ENCODE data around the gene HINT2.

The HINT2 gene

GRCh38 chr9:35840881-35841644 lies 26.2 kb upstream of the HINT2 start:
- no peak for FAIRE-seq
- DNase-seq (ENCODE audit: low spot score) = no peak

- FAIRE-seq (no peak), DNase-seq (ENCODE audit: low spot score) (no peak)
These were observed 25.1 kb upstream of the HINT2 start for GRCh38 chr9:35839926-35840325.

GRCh38 chr9:35836595-35836994 lies 21.8 kb upstream of the HINT2 start:
- DNase-seq (ENCODE audit: low spot score) = no peak
- no peak for FAIRE-seq

GRCh38 chr9:35835766-35836165 lies 20.9 kb upstream of the HINT2 start:
- FAIRE-seq = no peak
- no peak for DNase-seq (ENCODE audit: low spot score)

GRCh38 chr9:35835216-35835632 lies 20.4 kb upstream of the HINT2 start:
- no peak for FAIRE-seq
- no peak for DNase-seq (ENCODE audit: low spot score)

- no peak for FAIRE-seq
These were observed 19.7 kb upstream of the HINT2 start for GRCh38 chr9:35834260-35835215.

GRCh38 chr9:35832814-35833213 lies 18.0 kb upstream of the HINT2 start:
- FAIRE-seq = no peak
- DNase-seq (ENCODE audit: low spot score) = no peak

More at GRCh38 chr9:35834260-35835215, 19.7 kb upstream of the HINT2 start:
- no peak for DNase-seq (ENCODE audit: low spot score)

DNA sequence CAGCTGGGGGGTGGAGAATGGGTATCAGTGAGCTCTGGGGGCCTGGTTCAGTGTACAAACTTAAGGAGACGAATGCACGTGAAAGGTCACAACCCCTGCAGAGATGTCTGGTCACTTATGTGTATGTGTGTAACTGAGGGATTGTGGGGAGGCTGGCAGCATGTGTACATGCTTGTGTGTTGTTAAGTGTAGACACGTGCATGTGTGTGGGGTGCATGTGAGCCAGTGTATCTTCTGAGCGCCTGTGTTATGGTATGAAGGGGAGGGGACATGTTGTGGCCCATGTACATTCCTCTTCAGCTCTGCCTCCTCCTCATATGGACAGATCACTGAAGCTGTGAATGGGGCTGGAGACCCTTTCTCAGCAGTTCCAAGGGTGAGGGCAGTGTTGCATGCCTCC lies 16.2 kb upstream of the HINT2 start:
- no peak for DNase-seq (ENCODE audit: low spot score)
- FAIRE-seq = no peak

DNA sequence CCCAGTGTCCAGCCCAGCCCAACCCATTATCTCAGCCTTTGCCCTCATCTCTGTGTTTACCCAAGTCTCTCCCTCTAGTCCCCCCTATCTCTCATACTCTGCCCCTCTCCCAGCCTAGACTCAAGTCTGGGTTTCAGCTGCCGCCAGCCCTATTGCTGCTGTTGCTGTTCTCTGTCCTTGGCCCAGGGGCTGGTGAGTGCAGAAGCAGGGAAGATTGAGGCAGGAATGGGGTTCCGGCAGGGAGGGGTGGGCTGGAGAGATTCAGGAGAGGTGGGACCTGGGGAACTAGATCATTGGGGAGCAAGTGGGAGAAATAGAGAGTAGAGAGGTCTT lies 14.9 kb upstream of the HINT2 start:
- no peak for FAIRE-seq
- no peak for DNase-seq (ENCODE audit: low spot score)

- DNase-seq (ENCODE audit: low spot score) = peak; percentile 42
- FAIRE-seq = no peak
These were observed 14.4 kb upstream of the HINT2 start, which contains the start of gene TMEM8B for GRCh38 chr9:35829084-35829763. Gene TMEM8B, plus strand, starts transcription at chr9:35829228. Its CDS starts 220 bp downstream, at chr9:35829448.

GRCh38 chr9:35828716-35829083 lies 13.9 kb upstream of the HINT2 start, which contains the start of gene FAM221B:
Gene FAM221B, minus strand, starts transcription at chr9:35828732. Its CDS starts 2,571 bp downstream, at chr9:35826161.
- no peak for DNase-seq (ENCODE audit: low spot score)
- FAIRE-seq = no peak

DNA sequence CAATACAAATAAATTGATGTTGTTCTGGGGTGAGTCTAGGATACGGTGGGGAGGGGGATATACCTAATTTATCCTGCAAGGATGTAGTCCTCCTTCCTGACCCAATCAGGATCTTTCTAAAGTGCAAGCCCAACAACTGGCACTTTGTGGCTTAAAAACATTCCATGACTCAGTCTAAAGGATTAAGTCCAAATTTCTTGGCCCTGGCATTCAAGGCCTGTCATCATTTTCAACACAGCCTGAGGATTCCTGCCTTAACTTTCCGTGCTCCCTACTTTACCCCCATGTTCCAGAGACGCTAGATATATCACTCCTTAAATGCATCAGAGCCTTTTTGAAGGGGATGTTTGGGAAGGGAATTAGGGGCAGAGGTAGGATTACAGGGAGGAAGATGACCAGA lies 12.6 kb upstream of the HINT2 start:
- no peak for DNase-seq (ENCODE audit: low spot score)
- FAIRE-seq = no peak

GRCh38 chr9:35826071-35826701 lies 11.3 kb upstream of the HINT2 start:
- DNase-seq (ENCODE audit: low spot score) = no peak
- FAIRE-seq = no peak

DNA sequence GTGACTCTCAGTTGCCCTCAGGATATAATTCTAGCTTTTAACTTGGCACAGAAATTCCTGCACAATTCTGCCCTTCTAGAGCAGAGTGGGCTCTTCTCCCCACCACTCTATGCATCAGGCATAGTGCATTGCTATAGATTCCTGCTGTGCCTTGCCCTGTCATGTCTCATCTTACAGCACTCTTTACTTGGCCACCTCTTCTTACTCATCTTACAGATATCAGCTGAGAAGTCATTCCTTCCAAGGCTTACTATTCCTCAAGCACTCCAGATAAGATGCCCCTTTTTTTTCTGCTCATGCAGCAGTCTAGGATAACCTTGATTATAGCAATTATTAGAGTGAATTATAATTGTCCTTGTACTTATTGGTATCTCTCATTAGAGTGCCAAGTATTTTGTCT lies 8.1 kb upstream of the HINT2 start:
- FAIRE-seq (no peak), DNase-seq (ENCODE audit: low spot score) (no peak)

DNA sequence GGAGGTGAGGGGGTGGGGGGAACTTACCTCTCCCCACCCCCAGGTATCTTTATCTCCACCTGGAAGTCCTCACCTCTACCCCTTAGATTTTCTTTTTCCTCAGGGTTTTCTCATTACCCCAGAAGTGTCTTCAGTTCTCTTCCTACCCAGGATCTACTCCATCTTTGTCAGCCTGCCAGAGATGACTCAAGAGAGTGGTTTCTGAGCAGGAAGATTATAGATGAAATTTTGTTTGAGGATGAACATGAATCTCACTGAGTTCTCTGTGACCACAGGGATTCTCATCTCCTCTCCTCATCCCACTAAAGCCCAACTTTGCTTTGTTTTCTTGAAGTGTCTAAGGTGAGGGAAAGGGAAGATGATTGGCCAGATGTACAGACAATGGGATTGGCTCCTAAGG lies 5.2 kb upstream of the HINT2 start:
- FAIRE-seq (no peak), DNase-seq (ENCODE audit: low spot score) (no peak)

DNA sequence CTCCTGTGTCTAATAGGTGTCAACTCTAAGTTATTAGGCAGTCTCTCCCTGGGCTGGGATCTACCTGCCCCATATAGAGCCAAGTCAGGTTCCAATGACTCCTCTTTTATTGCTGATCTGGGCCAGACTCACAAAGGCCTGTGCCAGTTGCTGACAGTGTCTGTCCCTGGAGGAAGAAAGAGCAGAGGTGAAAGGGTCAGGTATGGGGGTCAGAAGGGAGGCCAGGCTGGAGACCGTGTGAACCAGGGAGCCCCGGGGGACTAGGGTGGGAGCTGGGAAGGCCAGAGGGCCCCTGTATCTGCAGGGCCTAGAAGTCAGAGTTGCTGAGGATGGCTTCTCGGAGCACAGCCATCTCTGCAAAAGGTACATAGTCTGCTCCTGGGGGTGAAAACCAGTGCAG lies 3.5 kb upstream of the HINT2 start:
- no peak for DNase-seq (ENCODE audit: low spot score)
- FAIRE-seq = no peak

DNA sequence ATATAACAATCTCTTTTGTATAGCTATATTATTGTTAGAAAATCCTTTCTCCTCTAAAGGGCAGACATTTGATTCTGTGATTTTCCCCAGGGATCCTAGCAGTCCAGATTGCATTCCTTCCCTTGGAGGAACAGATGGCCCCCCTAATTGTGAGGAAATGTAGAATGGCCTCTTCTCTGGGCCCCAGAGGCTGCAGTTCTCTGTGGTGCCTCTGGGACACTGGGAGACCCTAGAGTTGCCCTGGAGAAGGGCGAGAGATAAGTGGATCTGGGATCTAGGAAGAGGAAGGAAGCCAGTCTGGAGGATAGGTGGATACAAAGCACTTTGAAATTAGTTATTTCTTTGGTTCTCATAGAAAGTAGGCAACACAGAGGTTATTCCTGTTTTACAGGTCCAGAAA lies 1.9 kb upstream of the HINT2 start:
- FAIRE-seq = no peak
- no peak for DNase-seq (ENCODE audit: low spot score)

GRCh38 chr9:35814106-35814840 lies 569 bp downstream of the HINT2 start:
- DNase-seq (ENCODE audit: low spot score) (peak; percentile 49), FAIRE-seq (no peak)

GRCh38 chr9:35813434-35814105 lies 1.3 kb downstream of the HINT2 start:
- FAIRE-seq (no peak), DNase-seq (ENCODE audit: low spot score) (peak; percentile 12)

- peak; percentile 87 for DNase-seq (ENCODE audit: low spot score)
- no peak for FAIRE-seq
These were observed 2.7 kb downstream of the HINT2 start, which contains the start of gene SPAG8 for GRCh38 chr9:35812025-35812602. Gene SPAG8, minus strand, starts transcription at chr9:35812262. Its CDS starts 115 bp downstream, at chr9:35812147.
